ENCODE measurements around the gene MCUB. TPM values are rescaled to one million over a fixed set of nuclear protein-coding genes. Genes with fewer than 3 reads are reported as not detected.
"Not testable (repeated sequence)": the region's sequence is repeated elsewhere in the genome, so short reads cannot be mapped to it uniquely, and the experiment has no call there.

Gene MCUB
- total RNA-seq, 2 experiments from 2014 or later: 132 to 141 TPM

GRCh38 chr4:109675181-109675580 lies 115.1 kb downstream of the MCUB start:
- H3K4me3 Mint-ChIP-seq: no peak overlapping the region
- CTCF ChIA-PET: no interaction called here
- POLR2A ChIA-PET: no interaction called here

GRCh38 chr4:109675843-109676242 lies 115.8 kb downstream of the MCUB start:
- Mint-ChIP-seq H3K27ac (no peak overlapping the region), H3K4me1 (peaks cover 6% of the 10 kb centered on the region), H3K9me3 (peaks cover 22% of the 10 kb centered on the region), H3K36me3 (ENCODE audit: low read depth) (peaks cover 75% of the 10 kb centered on the region), H3K4me3 (no peak overlapping the region), H3K27me3 (no peaks in the 10 kb centered on the region)
- no peak for DNase-seq
- CTCF ChIA-PET: no interaction called here
- POLR2A ChIA-PET: no interaction called here

More at GRCh38 chr4:109675181-109675580, 115.1 kb downstream of the MCUB start:
- H3K4me1 Mint-ChIP-seq: peaks cover 3% of the 10 kb centered on the region
- DNase-seq: no peak
- H3K36me3 Mint-ChIP-seq (ENCODE audit: low read depth): peaks cover 76% of the 10 kb centered on the region
- H3K27me3 Mint-ChIP-seq: no peaks in the 10 kb centered on the region
- peaks cover 22% of the 10 kb centered on the region for H3K9me3 Mint-ChIP-seq
- H3K27ac Mint-ChIP-seq: no peak overlapping the region

GRCh38 chr4:109676886-109677285 lies 116.8 kb downstream of the MCUB start:
- no peaks in the 10 kb centered on the region for H3K27me3 Mint-ChIP-seq
- H3K36me3 Mint-ChIP-seq (ENCODE audit: low read depth): peaks cover 73% of the 10 kb centered on the region
- H3K4me3 Mint-ChIP-seq: no peak overlapping the region
- ChIA-PET POLR2A (interaction anchor here (0.7 kb wide), 1 partner anchor 117 kb away, joined by 3 read pairs; the partner anchor contains the start of gene MCUB), CTCF (no interaction called here)
- no peak for DNase-seq
- peaks cover 14% of the 10 kb centered on the region for H3K9me3 Mint-ChIP-seq
- H3K27ac Mint-ChIP-seq: no peak overlapping the region
- H3K4me1 Mint-ChIP-seq: peaks cover 13% of the 10 kb centered on the region

- H3K27me3 Mint-ChIP-seq, H3K27ac Mint-ChIP-seq, DNase-seq, H3K4me3 Mint-ChIP-seq, CTCF ChIA-PET, POLR2A ChIA-PET: not testable (repeated sequence)
- Mint-ChIP-seq H3K36me3 (ENCODE audit: low read depth) (peaks cover 72% of the 10 kb centered on the region), H3K9me3 (peaks cover 14% of the 10 kb centered on the region), H3K4me1 (peaks cover 28% of the 10 kb centered on the region)
Measured at GRCh38 chr4:109678472-109678871, 118.4 kb downstream of the MCUB start.

- peaks cover 32% of the 10 kb centered on the region for H3K4me1 Mint-ChIP-seq
- DNase-seq, CTCF ChIA-PET, H3K27ac Mint-ChIP-seq, POLR2A ChIA-PET, H3K4me3 Mint-ChIP-seq, H3K27me3 Mint-ChIP-seq: not testable (repeated sequence)
- H3K9me3 Mint-ChIP-seq: peaks cover 13% of the 10 kb centered on the region
- peaks cover 72% of the 10 kb centered on the region for H3K36me3 Mint-ChIP-seq (ENCODE audit: low read depth)
Measured at GRCh38 chr4:109678925-109679324, 118.9 kb downstream of the MCUB start.

GRCh38 chr4:109682875-109683274 lies 122.8 kb downstream of the MCUB start:
- Mint-ChIP-seq H3K27ac (peak overlapping the region; percentile 68), H3K27me3 (no peaks in the 10 kb centered on the region), H3K9me3 (no peaks in the 10 kb centered on the region), H3K36me3 (ENCODE audit: low read depth) (peaks cover 76% of the 10 kb centered on the region), H3K4me1 (peaks cover 42% of the 10 kb centered on the region), H3K4me3 (no peak overlapping the region)
- POLR2A ChIA-PET: no interaction called here
- CTCF ChIA-PET: interaction anchor here (0.8 kb wide), 1 partner anchor 57 kb away, joined by 3 read pairs; no protein-coding TSS in a partner anchor
- no peak for DNase-seq

- H3K27ac Mint-ChIP-seq: peak overlapping the region; percentile 25
- POLR2A ChIA-PET: no interaction called here
Measured at GRCh38 chr4:109683621-109684253, 123.7 kb downstream of the MCUB start.

GRCh38 chr4:109684727-109685126 lies 124.7 kb downstream of the MCUB start:
- Mint-ChIP-seq H3K4me3 (no peak overlapping the region), H3K4me1 (peaks cover 42% of the 10 kb centered on the region), H3K27me3 (no peaks in the 10 kb centered on the region), H3K27ac (no peak overlapping the region), H3K9me3 (no peaks in the 10 kb centered on the region), H3K36me3 (ENCODE audit: low read depth) (peaks cover 79% of the 10 kb centered on the region)
- ChIA-PET CTCF (no interaction called here), POLR2A (no interaction called here)
- DNase-seq: no peak

More at GRCh38 chr4:109683621-109684253, 123.7 kb downstream of the MCUB start:
- CTCF ChIA-PET: interaction anchor here (0.6 kb wide), 1 partner anchor 41 kb away, joined by 4 read pairs; no protein-coding TSS in a partner anchor
- no peaks in the 10 kb centered on the region for H3K27me3 Mint-ChIP-seq
- no peaks in the 10 kb centered on the region for H3K9me3 Mint-ChIP-seq
- H3K36me3 Mint-ChIP-seq (ENCODE audit: low read depth): peaks cover 79% of the 10 kb centered on the region
- peaks cover 42% of the 10 kb centered on the region for H3K4me1 Mint-ChIP-seq
- no peak overlapping the region for H3K4me3 Mint-ChIP-seq
- no peak for DNase-seq

- Mint-ChIP-seq H3K4me1 (peaks cover 35% of the 10 kb centered on the region), H3K4me3 (peak overlapping the region; percentile 9), H3K9me3 (no peaks in the 10 kb centered on the region), H3K36me3 (ENCODE audit: low read depth) (peaks cover 76% of the 10 kb centered on the region), H3K27me3 (no peaks in the 10 kb centered on the region), H3K27ac (peak overlapping the region; percentile 83)
- DNase-seq: peak; percentile 33
- ChIA-PET CTCF (interaction anchor here (1.0 to 1.2 kb wide), 3 partner anchors 12 to 65 kb away, joined by 3 to 4 read pairs (median 3); partner anchors contain the start of gene CASP6), POLR2A (no interaction called here)
Measured at GRCh38 chr4:109690690-109691410, 130.8 kb downstream of the MCUB start.

GRCh38 chr4:109691411-109691920 lies 131.4 kb downstream of the MCUB start:
- Mint-ChIP-seq H3K36me3 (ENCODE audit: low read depth) (peaks cover 75% of the 10 kb centered on the region), H3K27ac (peak overlapping the region; percentile 83), H3K4me1 (peaks cover 37% of the 10 kb centered on the region), H3K27me3 (no peaks in the 10 kb centered on the region), H3K9me3 (no peaks in the 10 kb centered on the region), H3K4me3 (peak overlapping the region; percentile 9)
- CTCF ChIA-PET: interaction anchor here (1.0 to 1.2 kb wide), 2 partner anchors 12 to 32 kb away, joined by 3 to 4 read pairs; partner anchors contain the start of gene CASP6
- POLR2A ChIA-PET: no interaction called here
- no peak for DNase-seq

GRCh38 chr4:109698656-109699055 lies 138.6 kb downstream of the MCUB start:
- H3K36me3 Mint-ChIP-seq (ENCODE audit: low read depth): peaks cover 51% of the 10 kb centered on the region
- no peak overlapping the region for H3K27ac Mint-ChIP-seq
- DNase-seq: no peak
- no peaks in the 10 kb centered on the region for H3K27me3 Mint-ChIP-seq
- no peaks in the 10 kb centered on the region for H3K9me3 Mint-ChIP-seq
- CTCF ChIA-PET: interaction anchor here (1.6 kb wide), 1 partner anchor 32 kb away, joined by 3 read pairs; the partner anchor contains the start of gene PLA2G12A
- POLR2A ChIA-PET: no interaction called here
- no peak overlapping the region for H3K4me3 Mint-ChIP-seq
- peaks cover 45% of the 10 kb centered on the region for H3K4me1 Mint-ChIP-seq

- Mint-ChIP-seq H3K4me1 (peaks cover 50% of the 10 kb centered on the region), H3K27me3 (no peaks in the 10 kb centered on the region), H3K4me3 (no peak overlapping the region), H3K36me3 (ENCODE audit: low read depth) (peaks cover 42% of the 10 kb centered on the region), H3K27ac (no peak overlapping the region), H3K9me3 (no peaks in the 10 kb centered on the region)
- CTCF ChIA-PET: interaction anchor here (0.7 to 1.6 kb wide), 4 partner anchors 22 to 148 kb away, joined by 3 to 6 read pairs (median 3); no protein-coding TSS in a partner anchor
- POLR2A ChIA-PET: interaction anchor here (0.6 kb wide), 1 partner anchor 11 kb away, joined by 6 read pairs; no protein-coding TSS in a partner anchor
- DNase-seq: no peak
Measured at GRCh38 chr4:109699553-109700225, 139.6 kb downstream of the MCUB start.

All from activated CD4-positive, alpha-beta T cell treated with anti-CD3 and anti-CD28 coated beads, Interleukin-2, amount 10 ng/mL, durations not matched to agents 7 days and 5 days (primary cell).